SK-N-SH treated with all-trans-retinoic acid at 6 μM for 48 hours (cell line): ENCODE results near the gene HOXA13.

Source experiments
- ATAC-seq: fragments of 200-7000 bp; cut with Tn5 transposase; 3 replicates; pipeline ENCODE4 v1.9.1; 2020; ENCODE audit warnings: mild to moderate bottlenecking, moderate library complexity
- ARNTL ChIP-seq: fragments of 450-650 bp; formaldehyde crosslinking; IDR thresholded peaks from 2 replicates; pipeline ENCODE4 v1.5.0; 2020; ENCODE audit warnings: low read depth, mild to moderate bottlenecking, moderate library complexity, borderline replicate concordance
- BACH2 ChIP-seq: fragments of 250-450 bp; sonication (Bioruptor Pico); IDR thresholded peaks from 2 replicates; pipeline ENCODE4 v1.9.0; 2021; ENCODE audit warnings: mild to moderate bottlenecking, borderline replicate concordance
- CREB5 ChIP-seq: fragments of 250-450 bp; sonication (Bioruptor Pico); IDR thresholded peaks from 2 replicates; pipeline ENCODE4 v1.5.1; 2020; ENCODE audit warnings: low read depth, mild to moderate bottlenecking, moderate library complexity
- CSDC2 ChIP-seq: fragments of 250-450 bp; sonication (Bioruptor Pico); IDR thresholded peaks from 2 replicates; pipeline ENCODE4 v1.5.0; 2020; ENCODE audit warnings: mild to moderate bottlenecking, moderate library complexity
- ESRRG ChIP-seq: fragments of 250-450 bp; sonication (Bioruptor Pico); IDR thresholded peaks from 2 replicates; pipeline ENCODE4 v1.6.1; 2021; ENCODE audit warnings: mild to moderate bottlenecking
- GLIS3 ChIP-seq: fragments of 250-450 bp; sonication (Bioruptor Pico); IDR thresholded peaks from 2 replicates; pipeline ENCODE4 v1.5.0; 2020; ENCODE audit warnings: mild to moderate bottlenecking, moderate library complexity
- ISL1 ChIP-seq: fragments of 250-450 bp; sonication (Bioruptor Pico); IDR thresholded peaks from 2 replicates; pipeline ENCODE4 v2.1.2; 2022; ENCODE audit warnings: mild to moderate bottlenecking, moderate library complexity
- OSR1 ChIP-seq: fragments of 250-450 bp; sonication (Bioruptor Pico); IDR thresholded peaks from 2 replicates; pipeline ENCODE4 v1.8.0; 2022; ENCODE audit warnings: moderate library complexity, mild to moderate bottlenecking, inconsistent platforms
- PATZ1 ChIP-seq: fragments of 250-450 bp; sonication (Bioruptor Pico); IDR thresholded peaks from 2 replicates; pipeline ENCODE4 v1.8.0; 2020; ENCODE audit warnings: mild to moderate bottlenecking, moderate library complexity, borderline replicate concordance
- POU6F1 ChIP-seq: fragments of 250-450 bp; sonication (Bioruptor Pico); IDR thresholded peaks from 2 replicates; pipeline ENCODE4 v1.8.0; 2021; ENCODE audit warnings: low read depth, mild to moderate bottlenecking, moderate library complexity, borderline replicate concordance
- PPARA ChIP-seq: fragments of 250-450 bp; sonication (Bioruptor Pico); IDR thresholded peaks from 2 replicates; pipeline ENCODE4 v1.5.0; 2020; ENCODE audit warnings: mild to moderate bottlenecking, borderline replicate concordance
- RARB ChIP-seq: fragments of 250-450 bp; sonication (Bioruptor Pico); IDR thresholded peaks from 2 replicates; pipeline ENCODE4 v1.8.0; 2021; ENCODE audit warnings: mild to moderate bottlenecking, moderate library complexity
- SNAI2 ChIP-seq: fragments of 250-450 bp; sonication (Bioruptor Pico); IDR thresholded peaks from 2 replicates; pipeline ENCODE4 v1.5.0; 2020; ENCODE audit warnings: mild to moderate bottlenecking, moderate library complexity
- TCF4 ChIP-seq: fragments of 250-450 bp; sonication (Bioruptor Pico); IDR thresholded peaks from 2 replicates; pipeline ENCODE4 v1.8.0; 2021; ENCODE audit warnings: mild to moderate bottlenecking, moderate library complexity, borderline replicate concordance
- TOX ChIP-seq: fragments of 250-450 bp; sonication (Bioruptor Pico); IDR thresholded peaks from 2 replicates; pipeline ENCODE4 v1.8.0; 2021; ENCODE audit warnings: mild to moderate bottlenecking, moderate library complexity, borderline replicate concordance
- ZC3H10 ChIP-seq: fragments of 250-450 bp; sonication (Bioruptor Pico); IDR thresholded peaks from 2 replicates; pipeline ENCODE4 v1.5.1; 2021; ENCODE audit warnings: mild to moderate bottlenecking, moderate library complexity
- ZFP3 ChIP-seq: fragments of 250-450 bp; sonication (Bioruptor Pico); IDR thresholded peaks from 2 replicates; pipeline ENCODE4 v1.5.0; 2020; ENCODE audit warnings: mild to moderate bottlenecking, moderate library complexity
- ZFP30 ChIP-seq: fragments of 450-650 bp; formaldehyde crosslinking; IDR thresholded peaks from 2 replicates; pipeline ENCODE4 v1.5.0; 2022; ENCODE audit warnings: mild to moderate bottlenecking, moderate library complexity
- ZNF565 ChIP-seq: fragments of 450-650 bp; formaldehyde crosslinking; conservative IDR thresholded peaks from 2 replicates; pipeline ENCODE4 v1.5.0; 2020; ENCODE audit warnings: low read depth, mild to moderate bottlenecking, moderate library complexity
- ZNF70 ChIP-seq: fragments of 450-650 bp; formaldehyde crosslinking; IDR thresholded peaks from 2 replicates; pipeline ENCODE4 v1.5.0; 2020; ENCODE audit warnings: mild to moderate bottlenecking, moderate library complexity
- ZNF8 ChIP-seq: fragments of 450-650 bp; formaldehyde crosslinking; IDR thresholded peaks from 2 replicates; pipeline ENCODE4 v1.5.0; 2020; ENCODE audit warnings: mild to moderate bottlenecking, moderate library complexity

The HOXA13 gene

GRCh38 chr7:27160145-27160545, 39.7 kb downstream of the HOXA13 start:
- TF ChIP-seq BACH2 (CRISPR knock-in tag) (no peak), CREB5 (CRISPR knock-in tag) (no peak), GLIS3 (CRISPR knock-in tag) (no peak), POU6F1 (CRISPR knock-in tag) (no peak), CSDC2 (CRISPR knock-in tag) (no peak), ZC3H10 (CRISPR knock-in tag) (no peak), PPARA (CRISPR knock-in tag) (no peak), ZNF70 (no peak), ARNTL (CRISPR knock-in tag) (no peak), TOX (CRISPR knock-in tag) (no peak), RARB (CRISPR knock-in tag) (no peak), SNAI2 (CRISPR knock-in tag) (no peak), ZFP30 (CRISPR knock-in tag) (no peak), ZNF565 (no peak)
- TF ChIP-seq, all 23 proteins: peak for 0
- ATAC-seq, result no peak

GRCh38 chr7:27159266-27160144, 40.4 kb downstream of the HOXA13 start:
- ATAC-seq, result no peak

More at GRCh38 chr7:27159266-27160144, 40.4 kb downstream of the HOXA13 start:
- TF ChIP-seq GLIS3 (CRISPR knock-in tag) (no peak), ZFP3 (no peak), OSR1 (CRISPR knock-in tag) (no peak), ZFP30 (CRISPR knock-in tag) (no peak), BACH2 (CRISPR knock-in tag) (no peak), CREB5 (CRISPR knock-in tag) (no peak), ISL1 (no peak), ZNF565 (no peak), CSDC2 (CRISPR knock-in tag) (no peak), ARNTL (CRISPR knock-in tag) (no peak), ESRRG (CRISPR knock-in tag) (no peak), TOX (CRISPR knock-in tag) (no peak), ZC3H10 (CRISPR knock-in tag) (no peak), ZNF8 (no peak), RARB (CRISPR knock-in tag) (no peak), PATZ1 (CRISPR knock-in tag) (no peak), SNAI2 (CRISPR knock-in tag) (no peak), TCF4 (CRISPR knock-in tag) (no peak)
